ENCODE results near the gene RPL27A. TPM values are rescaled to one million over a fixed set of nuclear protein-coding genes. Genes with fewer than 3 reads are reported as not detected.

RPL27A gene
- total RNA-seq, 1 experiment from 2014 or later, result 560 TPM

- Histone ChIP-seq H3K4me2 (no peak overlapping the region), H3K9me2 (ENCODE audit: insufficient read depth) (no peaks in the 10 kb centered on the region), H3K79me2 (ENCODE audit: low read depth) (no peaks in the 10 kb centered on the region), H4K20me1 (ENCODE audit: insufficient read depth) (no peaks in the 10 kb centered on the region), H3K27me3 (ENCODE audit: insufficient read depth, low read depth) (no peaks in the 10 kb centered on the region), H3K27ac (no peak overlapping the region), H3K4me1 (replicated peaks; ENCODE audit: insufficient read depth) (peaks cover 30% of the 10 kb centered on the region), H3K36me3 (ENCODE audit: low read depth) (no peaks in the 10 kb centered on the region), H3K4me3 (no peak overlapping the region), H3K9me3 (ENCODE audit: insufficient read depth, low read depth) (no peaks in the 10 kb centered on the region), H3F3A (ENCODE audit: insufficient read depth, low read depth) (0 out of 2 replicates have a peak, but pooled peaks cover 4% of the 10 kb centered on the region), H2AFZ (no peak overlapping the region)
- no peak for DNase-seq
- ChIA-PET POLR2A (ENCODE audit: unreplicated experiment) (no interaction called here), CTCF (no interaction called here)
- TF ChIP-seq CTCF (conservative IDR thresholded peaks at IDR 0.05) (no peak), EZH2 (IDR thresholded peaks at IDR 0.05; ENCODE audit: low read depth) (no peak)
- intact Hi-C loops (cut with micrococcal nuclease; ENCODE audit: unreplicated experiment), result no loop called here
- no TSS peak for BruUV-seq (replicated peaks)
Observed at GRCh38 chr11:8733852-8734251, 51.3 kb downstream of the RPL27A start.

GRCh38 chr11:8735094-8735493, 52.5 kb downstream of the RPL27A start:
- POLR2A ChIA-PET (ENCODE audit: unreplicated experiment), result interaction anchor here (0.6 kb wide), 1 partner anchor 834 kb away, joined by 3 read pairs; no protein-coding TSS in a partner anchor
- no peaks in the 10 kb centered on the region for H4K20me1 ChIP-seq (ENCODE audit: insufficient read depth)
- no peak overlapping the region for H2AFZ ChIP-seq

GRCh38 chr11:8739309-8739793, 56.8 kb downstream of the RPL27A start:
- ChIA-PET POLR2A (ENCODE audit: unreplicated experiment) (no interaction called here), CTCF (no interaction called here)
- no peaks in the 10 kb centered on the region for H3K79me2 ChIP-seq (ENCODE audit: low read depth)
- no peaks in the 10 kb centered on the region for H3F3A ChIP-seq (ENCODE audit: insufficient read depth, low read depth)
- TF ChIP-seq EZH2 (IDR thresholded peaks at IDR 0.05; ENCODE audit: low read depth) (no peak), CTCF (conservative IDR thresholded peaks at IDR 0.05) (no peak)
- H3K36me3 ChIP-seq (ENCODE audit: low read depth), result no peaks in the 10 kb centered on the region
- no peak for DNase-seq
- BruUV-seq (replicated peaks), result no TSS peak
- H3K9me3 ChIP-seq (ENCODE audit: insufficient read depth, low read depth), result no peaks in the 10 kb centered on the region
- H3K27ac ChIP-seq, result no peak overlapping the region
- intact Hi-C loops (cut with micrococcal nuclease; ENCODE audit: unreplicated experiment), result no loop called here
- no peak overlapping the region for H2AFZ ChIP-seq
- no peaks in the 10 kb centered on the region for H4K20me1 ChIP-seq (ENCODE audit: insufficient read depth)
- H3K4me2 ChIP-seq, result no peak overlapping the region
- no peaks in the 10 kb centered on the region for H3K27me3 ChIP-seq (ENCODE audit: insufficient read depth, low read depth)
- H3K4me3 ChIP-seq, result no peak overlapping the region
- H3K9me2 ChIP-seq (ENCODE audit: insufficient read depth), result no peaks in the 10 kb centered on the region
- peaks cover 9% of the 10 kb centered on the region; the same call in 1 of the 2 replicates for H3K4me1 ChIP-seq (replicated peaks; ENCODE audit: insufficient read depth)

More at GRCh38 chr11:8735094-8735493, 52.5 kb downstream of the RPL27A start:
- Histone ChIP-seq H3K9me3 (ENCODE audit: insufficient read depth, low read depth) (no peaks in the 10 kb centered on the region), H3K9me2 (ENCODE audit: insufficient read depth) (no peaks in the 10 kb centered on the region), H3K36me3 (ENCODE audit: low read depth) (no peaks in the 10 kb centered on the region), H3K27ac (no peak overlapping the region), H3K27me3 (ENCODE audit: insufficient read depth, low read depth) (no peaks in the 10 kb centered on the region), H3K4me1 (replicated peaks; ENCODE audit: insufficient read depth) (peaks cover 30% of the 10 kb centered on the region), H3K4me2 (no peak overlapping the region), H3K4me3 (no peak overlapping the region), H3F3A (ENCODE audit: insufficient read depth, low read depth) (0 out of 2 replicates have a peak, but pooled peaks cover 4% of the 10 kb centered on the region), H3K79me2 (ENCODE audit: low read depth) (no peaks in the 10 kb centered on the region)
- DNase-seq, result peak; percentile 51 to 68
- TF ChIP-seq EZH2 (IDR thresholded peaks at IDR 0.05; ENCODE audit: low read depth) (no peak), CTCF (conservative IDR thresholded peaks at IDR 0.05) (no peak)
- BruUV-seq (replicated peaks), result no TSS peak
- intact Hi-C loops (cut with micrococcal nuclease; ENCODE audit: unreplicated experiment), result no loop called here
- CTCF ChIA-PET, result no interaction called here

Other genes starting within 250 kb of the RPL27A start
- gene STK33, start 88.6 kb upstream of the RPL27A start, total RNA-seq (2021), result 5.8 and 6.1 TPM in 2 replicates
- gene TRIM66, start 127 bp upstream of the RPL27A start, total RNA-seq (2021), result 16.1 and 17.0 TPM in 2 replicates
- 16.7 and 17.7 TPM in 2 replicates for gene AKIP1, start 228.4 kb downstream of the RPL27A start, total RNA-seq (2021)